Measurements from ENCODE around the gene SLC25A30.

GRCh38 chr13:45411631-45412030 lies 6.5 kb downstream of the SLC25A30 start:
- TF ChIP-seq CTCF (IDR thresholded peaks at IDR 0.05) (no peak), EZH2 (IDR thresholded peaks at IDR 0.05; ENCODE audit: borderline replicate concordance, insufficient read depth, low read depth, low read length, poor library complexity, severe bottlenecking) (no peak)

Measured in B cell (primary cell).